Transverse colon (tissue), 3 donors: ENCODE measurements around the gene RIMBP3C.

Source experiments
- POLR2A ChIP-seq: fragments of 450-650 bp; IDR thresholded peaks from one replicate; pipeline ENCODE4 v1.6.1; 2016; ENCODE audit warnings: antibody characterized with exemption, mild to moderate bottlenecking, moderate library complexity
- TF ChIP-seq, protein P1 (sequence below), 5 experiments: fragments of 200-600 bp in 3 of 5; fragments of 450-650 bp in 2 of 5; sonication (generic) in 3 of 5; IDR thresholded peaks; 1 replicate in 2 of 5; 2 replicates in 3 of 5; pipeline ENCODE4 v1.5.1; 2016 to 2017; ENCODE audit warnings: antibody characterized with exemption in 5 of 5, inconsistent platforms in 3 of 5, mild to moderate bottlenecking in 2 of 5, moderate library complexity in 1 of 5

DNA sequence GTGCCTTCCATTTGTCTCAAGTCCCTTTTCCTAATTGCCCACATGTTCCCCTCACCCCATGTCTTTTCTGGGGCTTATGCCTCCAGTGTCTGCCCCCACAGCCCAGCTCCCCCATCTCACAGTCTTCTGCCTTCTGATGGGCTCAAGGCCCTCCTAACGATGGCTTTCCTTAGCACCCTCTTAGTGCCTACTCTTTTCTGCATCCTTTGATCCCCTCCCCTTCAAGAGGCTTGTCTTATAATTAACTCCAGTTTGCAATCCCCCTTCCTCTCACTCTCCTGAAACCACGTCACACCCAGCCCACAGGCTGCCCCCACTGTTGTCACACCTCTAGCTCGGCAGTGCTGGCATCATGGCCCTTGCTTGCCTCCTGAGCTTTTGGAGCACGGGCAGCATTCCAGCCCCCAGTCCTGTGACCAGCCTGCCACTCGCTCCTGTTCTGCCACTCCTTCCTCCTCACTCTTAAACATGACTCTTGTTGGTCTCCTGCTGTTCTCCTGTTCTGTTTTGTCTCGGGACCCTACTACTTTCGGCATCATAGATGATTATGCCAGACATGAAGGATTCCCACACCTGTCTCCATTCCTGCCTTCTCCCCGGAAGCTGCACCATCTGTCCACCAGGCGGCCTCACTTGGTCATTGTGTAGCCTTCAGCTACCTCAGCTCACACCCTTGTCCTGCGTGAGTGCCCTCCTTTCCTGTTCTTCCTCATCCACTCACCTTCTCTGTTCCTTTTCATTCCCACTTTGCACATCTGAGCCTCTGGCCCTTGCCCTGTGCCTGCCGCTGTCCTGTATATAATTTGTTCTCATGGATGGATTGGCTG lies 42.4 kb upstream of the RIMBP3C start:
- TF ChIP-seq, protein P1, sequence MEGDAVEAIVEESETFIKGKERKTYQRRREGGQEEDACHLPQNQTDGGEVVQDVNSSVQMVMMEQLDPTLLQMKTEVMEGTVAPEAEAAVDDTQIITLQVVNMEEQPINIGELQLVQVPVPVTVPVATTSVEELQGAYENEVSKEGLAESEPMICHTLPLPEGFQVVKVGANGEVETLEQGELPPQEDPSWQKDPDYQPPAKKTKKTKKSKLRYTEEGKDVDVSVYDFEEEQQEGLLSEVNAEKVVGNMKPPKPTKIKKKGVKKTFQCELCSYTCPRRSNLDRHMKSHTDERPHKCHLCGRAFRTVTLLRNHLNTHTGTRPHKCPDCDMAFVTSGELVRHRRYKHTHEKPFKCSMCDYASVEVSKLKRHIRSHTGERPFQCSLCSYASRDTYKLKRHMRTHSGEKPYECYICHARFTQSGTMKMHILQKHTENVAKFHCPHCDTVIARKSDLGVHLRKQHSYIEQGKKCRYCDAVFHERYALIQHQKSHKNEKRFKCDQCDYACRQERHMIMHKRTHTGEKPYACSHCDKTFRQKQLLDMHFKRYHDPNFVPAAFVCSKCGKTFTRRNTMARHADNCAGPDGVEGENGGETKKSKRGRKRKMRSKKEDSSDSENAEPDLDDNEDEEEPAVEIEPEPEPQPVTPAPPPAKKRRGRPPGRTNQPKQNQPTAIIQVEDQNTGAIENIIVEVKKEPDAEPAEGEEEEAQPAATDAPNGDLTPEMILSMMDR (IDR thresholded peaks at IDR 0.05) = peak in 4 of 5 experiments; percentile 20 to 51 (median 31)
- TF ChIP-seq POLR2A = no peak
